ENCODE results near the gene ODAD4. TPM values are rescaled to one million over a fixed set of nuclear protein-coding genes. Genes with fewer than 3 reads are reported as not detected.
A peak's percentile ranks its signal among the peaks of the same experiment; 100 is the strongest.

ODAD4 gene
- total and polyA plus RNA-seq, 3 donors from 2014 or later = 22.3 to 53.7 (median 26.0) TPM

GRCh38 chr17:41959336-41960095, 29.1 kb downstream of the ODAD4 start:
- Histone ChIP-seq H3K9me3 (no peaks in the 10 kb centered on the region), H3K27me3 (no peaks in the 10 kb centered on the region), H3K27ac (no peak overlapping the region), H3K4me1 (peaks cover 19% of the 10 kb centered on the region), H3K36me3 (ENCODE audit: low read depth, missing control alignments) (no peaks in the 10 kb centered on the region), H3K4me3 (no peak overlapping the region)
- intact Hi-C loops (cut with DNase I; ENCODE audit: low total_unique reads) = loop anchor here (10.0 kb wide), 1 partner anchor 65 kb away; the partner anchor contains the start of gene NKIRAS2
- 49 to 65% methylated on average over 12 to 17 of the region's 17 CpGs for WGBS, 2 donors
- peak; percentile 77 for DNase-seq
- TF ChIP-seq POLR2A (IDR thresholded peaks at IDR 0.05) = no peak
- TF ChIP-seq CTCF (IDR thresholded peaks at IDR 0.05) = peak in 1 of 3 experiments; percentile 26

GRCh38 chr17:41962111-41962510, 31.7 kb downstream of the ODAD4 start:
- no peaks in the 10 kb centered on the region for H3K36me3 ChIP-seq (ENCODE audit: low read depth, missing control alignments)
- WGBS, 2 donors = 78 to 84% methylated on average over 4 to 5 of the region's 5 CpGs
- H3K4me1 ChIP-seq = peaks cover 25% of the 10 kb centered on the region
- TF ChIP-seq POLR2A (IDR thresholded peaks at IDR 0.05) (no peak), CTCF (IDR thresholded peaks at IDR 0.05) (no peak)
- H3K27ac ChIP-seq = no peak overlapping the region
- DNase-seq = no peak
- no peak overlapping the region for H3K4me3 ChIP-seq
- no peaks in the 10 kb centered on the region for H3K9me3 ChIP-seq
- no peaks in the 10 kb centered on the region for H3K27me3 ChIP-seq
- intact Hi-C loops (cut with DNase I; ENCODE audit: low total_unique reads) = loop anchor here (10.0 kb wide), 1 partner anchor 63 kb away; the partner anchor contains the start of gene NKIRAS2

GRCh38 chr17:41962768-41963434, 32.5 kb downstream of the ODAD4 start:
- WGBS, 2 donors = 37 to 45% methylated on average over 7 to 9 of the region's 9 CpGs
- DNase-seq = peak; percentile 88
- intact Hi-C loops (cut with DNase I; ENCODE audit: low total_unique reads) = loop anchor here (10.0 kb wide), 1 partner anchor 62 kb away; the partner anchor contains the start of gene NKIRAS2
- Histone ChIP-seq H3K4me3 (no peak overlapping the region), H3K4me1 (peaks cover 29% of the 10 kb centered on the region), H3K27ac (no peak overlapping the region), H3K9me3 (no peaks in the 10 kb centered on the region), H3K27me3 (no peaks in the 10 kb centered on the region), H3K36me3 (ENCODE audit: low read depth, missing control alignments) (no peaks in the 10 kb centered on the region)
- TF ChIP-seq POLR2A (IDR thresholded peaks at IDR 0.05) = no peak
- peak; percentile 81 to 84 (median 82) for TF ChIP-seq CTCF (IDR thresholded peaks at IDR 0.05)

GRCh38 chr17:41965694-41966462, 35.5 kb downstream of the ODAD4 start:
- Histone ChIP-seq H3K9me3 (no peaks in the 10 kb centered on the region), H3K36me3 (ENCODE audit: low read depth, missing control alignments) (peaks cover 4% of the 10 kb centered on the region), H3K4me3 (peak overlapping the region; percentile 95 to 96), H3K4me1 (peaks cover 20% of the 10 kb centered on the region), H3K27me3 (no peaks in the 10 kb centered on the region), H3K27ac (peak overlapping the region; percentile 90 to 92)
- peak; percentile 77 for DNase-seq
- TF ChIP-seq POLR2A (IDR thresholded peaks at IDR 0.05) = no peak
- TF ChIP-seq CTCF (IDR thresholded peaks at IDR 0.05) = no peak
- 3% methylated on average over 18 of the region's 18 CpGs for WGBS, 2 donors
- intact Hi-C loops (cut with DNase I; ENCODE audit: low total_unique reads) = loop anchor here (5.0 to 10.0 kb wide), 2 partner anchors 59 to 146 kb away; partner anchors contain the start of genes DHX58 and NKIRAS2
